Measurements from ENCODE around the gene DHRSX. TPM values are rescaled to one million over a fixed set of nuclear protein-coding genes. Genes with fewer than 3 reads are reported as not detected.

DHRSX gene
- total RNA-seq, 2 donors from 2014 or later, result 16.4 to 16.6 TPM

- DNase-seq (ENCODE audit: low spot score in 2 of 2) (peak in 1 of 2 donors; percentile 35), ATAC-seq (no peak)
- H3K9me3 Mint-ChIP-seq, result no peaks in the 10 kb centered on the region
Measured at GRCh38 chrX:2504706-2505332, 4.0 kb upstream of the DHRSX start.

GRCh38 chrX:2503591-2504500 lies 3.1 kb upstream of the DHRSX start:
- H3K36me3 Mint-ChIP-seq, result no peaks in the 10 kb centered on the region
- H3K27ac Mint-ChIP-seq, result no peak overlapping the region
- no peaks in the 10 kb centered on the region for H3K9me3 Mint-ChIP-seq
- ATAC-seq (no peak), DNase-seq (ENCODE audit: low spot score in 2 of 2) (peak in 1 of 2 donors; percentile 51)

More at GRCh38 chrX:2504706-2505332, 4.0 kb upstream of the DHRSX start:
- Mint-ChIP-seq H3K36me3 (no peaks in the 10 kb centered on the region), H3K27ac (no peak overlapping the region)

GRCh38 chrX:2502668-2503519 lies 2.1 kb upstream of the DHRSX start:
- peak in 1 of 2 donors; percentile 49 for DNase-seq (ENCODE audit: low spot score in 2 of 2)
- peaks cover 0 to 5% of the 10 kb centered on the region in 2 donors for H3K36me3 Mint-ChIP-seq
- H3K27ac Mint-ChIP-seq, result peak overlapping the region in 1 of 2 donors; percentile 76
- H3K9me3 Mint-ChIP-seq, result no peaks in the 10 kb centered on the region
- no peak for ATAC-seq

- H3K27ac Mint-ChIP-seq, result peak overlapping the region; percentile 72 to 76
- H3K9me3 Mint-ChIP-seq, result no peaks in the 10 kb centered on the region
- DNase-seq (ENCODE audit: low spot score in 2 of 2) (no peak), ATAC-seq (no peak)
- peaks cover 0 to 8% of the 10 kb centered on the region in 2 donors for H3K36me3 Mint-ChIP-seq
Measured at GRCh38 chrX:2502120-2502667, 1.4 kb upstream of the DHRSX start.

GRCh38 chrX:2501559-2502102 lies 855 bp upstream of the DHRSX start:
- no peaks in the 10 kb centered on the region for H3K9me3 Mint-ChIP-seq
- peak overlapping the region; percentile 72 to 76 for H3K27ac Mint-ChIP-seq
- ATAC-seq (no peak), DNase-seq (ENCODE audit: low spot score in 2 of 2) (peak in 1 of 2 donors; percentile 48)
- H3K36me3 Mint-ChIP-seq, result peaks cover 0 to 8% of the 10 kb centered on the region in 2 donors

GRCh38 chrX:2500091-2500802 lies 529 bp downstream of the DHRSX start:
- Mint-ChIP-seq H3K27ac (peak overlapping the region; percentile 91 to 94), H3K9me3 (no peaks in the 10 kb centered on the region), H3K36me3 (peaks cover 0 to 8% of the 10 kb centered on the region in 2 donors)
- ATAC-seq, result peak; percentile 58 to 64
- peak; percentile 36 to 59 for DNase-seq (ENCODE audit: low spot score in 2 of 2)

GRCh38 chrX:2499507-2499906 lies 1.3 kb downstream of the DHRSX start:
- ATAC-seq (no peak), DNase-seq (ENCODE audit: low spot score in 2 of 2) (peak in 1 of 2 donors; percentile 25)
- Mint-ChIP-seq H3K9me3 (no peaks in the 10 kb centered on the region), H3K27ac (peak overlapping the region; percentile 91 to 94), H3K36me3 (peaks cover 0 to 8% of the 10 kb centered on the region in 2 donors)

- Mint-ChIP-seq H3K27ac (peak overlapping the region; percentile 57 to 91), H3K9me3 (no peaks in the 10 kb centered on the region), H3K36me3 (peaks cover 0 to 8% of the 10 kb centered on the region in 2 donors)
- DNase-seq (ENCODE audit: low spot score in 2 of 2) (peak in 1 of 2 donors; percentile 21), ATAC-seq (no peak)
Measured at GRCh38 chrX:2498781-2499302, 1.9 kb downstream of the DHRSX start.

- ATAC-seq (no peak), DNase-seq (ENCODE audit: low spot score in 2 of 2) (peak in 1 of 2 donors; percentile 16)
- peak overlapping the region in 1 of 2 donors; percentile 57 for H3K27ac Mint-ChIP-seq
- no peaks in the 10 kb centered on the region for H3K9me3 Mint-ChIP-seq
- H3K36me3 Mint-ChIP-seq, result peaks cover 0 to 8% of the 10 kb centered on the region in 2 donors
Measured at GRCh38 chrX:2497961-2498780, 2.6 kb downstream of the DHRSX start.

- H3K36me3 Mint-ChIP-seq, result peaks cover 8 to 21% of the 10 kb centered on the region in 2 donors
- ATAC-seq (peak in 1 of 2 donors; percentile 22), DNase-seq (ENCODE audit: low spot score in 2 of 2) (no peak)
- H3K9me3 Mint-ChIP-seq, result no peaks in the 10 kb centered on the region
- H3K27ac Mint-ChIP-seq, result no peak overlapping the region
Measured at GRCh38 chrX:2495595-2495994, 5.2 kb downstream of the DHRSX start.

- ATAC-seq, result no peak
- H3K9me3 Mint-ChIP-seq, result no peaks in the 10 kb centered on the region
- no peak for DNase-seq (ENCODE audit: low spot score in 2 of 2)
- peak overlapping the region in 1 of 2 donors; percentile 63 for H3K27ac Mint-ChIP-seq
- H3K36me3 Mint-ChIP-seq, result peaks cover 11 to 17% of the 10 kb centered on the region in 2 donors
Measured at GRCh38 chrX:2492531-2493218, 8.1 kb downstream of the DHRSX start.

GRCh38 chrX:2490634-2491033 lies 10.1 kb downstream of the DHRSX start:
- Mint-ChIP-seq H3K9me3 (no peaks in the 10 kb centered on the region), H3K36me3 (peaks cover 11 to 16% of the 10 kb centered on the region in 2 donors)

GRCh38 chrX:2489446-2490445 lies 11.0 kb downstream of the DHRSX start:
- ATAC-seq (no peak), DNase-seq (ENCODE audit: low spot score in 2 of 2) (no peak)
- H3K9me3 Mint-ChIP-seq, result no peaks in the 10 kb centered on the region
- no peak overlapping the region for H3K27ac Mint-ChIP-seq
- H3K36me3 Mint-ChIP-seq, result peaks cover 11 to 16% of the 10 kb centered on the region in 2 donors

More at GRCh38 chrX:2490634-2491033, 10.1 kb downstream of the DHRSX start:
- DNase-seq (ENCODE audit: low spot score in 2 of 2) (no peak), ATAC-seq (no peak)
- no peak overlapping the region for H3K27ac Mint-ChIP-seq
